GM12875 (cell line): ENCODE measurements around the gene CCDC24.

Experiments used
- H3K4me3 ChIP-seq: one replicate; pipeline ENCODE4 v1.5.1; 2011; ENCODE audit warnings: low read depth, low read length, control low read depth
- TF ChIP-seq, protein P1 (sequence below): IDR thresholded peaks from 2 replicates; pipeline ENCODE4 v1.5.1; 2011; ENCODE audit warnings: low read depth, mild to moderate bottlenecking, control low read depth, inconsistent platforms, low read length, moderate library complexity, borderline replicate concordance; ENCODE audit not compliant: insufficient read depth

The CCDC24 gene

DNA sequence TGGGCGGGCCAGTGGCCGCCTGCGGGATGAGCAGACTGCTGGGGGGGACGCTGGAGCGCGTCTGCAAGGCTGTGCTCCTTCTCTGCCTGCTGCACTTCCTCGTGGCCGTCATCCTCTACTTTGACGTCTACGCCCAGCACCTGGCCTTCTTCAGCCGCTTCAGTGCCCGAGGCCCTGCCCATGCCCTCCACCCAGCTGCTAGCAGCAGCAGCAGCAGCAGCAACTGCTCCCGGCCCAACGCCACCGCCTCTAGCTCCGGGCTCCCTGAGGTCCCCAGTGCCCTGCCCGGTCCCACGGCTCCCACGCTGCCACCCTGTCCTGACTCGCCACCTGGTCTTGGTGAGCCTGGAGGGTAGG lies 10.3 kb upstream of the CCDC24 start:
- TF ChIP-seq, protein P1, sequence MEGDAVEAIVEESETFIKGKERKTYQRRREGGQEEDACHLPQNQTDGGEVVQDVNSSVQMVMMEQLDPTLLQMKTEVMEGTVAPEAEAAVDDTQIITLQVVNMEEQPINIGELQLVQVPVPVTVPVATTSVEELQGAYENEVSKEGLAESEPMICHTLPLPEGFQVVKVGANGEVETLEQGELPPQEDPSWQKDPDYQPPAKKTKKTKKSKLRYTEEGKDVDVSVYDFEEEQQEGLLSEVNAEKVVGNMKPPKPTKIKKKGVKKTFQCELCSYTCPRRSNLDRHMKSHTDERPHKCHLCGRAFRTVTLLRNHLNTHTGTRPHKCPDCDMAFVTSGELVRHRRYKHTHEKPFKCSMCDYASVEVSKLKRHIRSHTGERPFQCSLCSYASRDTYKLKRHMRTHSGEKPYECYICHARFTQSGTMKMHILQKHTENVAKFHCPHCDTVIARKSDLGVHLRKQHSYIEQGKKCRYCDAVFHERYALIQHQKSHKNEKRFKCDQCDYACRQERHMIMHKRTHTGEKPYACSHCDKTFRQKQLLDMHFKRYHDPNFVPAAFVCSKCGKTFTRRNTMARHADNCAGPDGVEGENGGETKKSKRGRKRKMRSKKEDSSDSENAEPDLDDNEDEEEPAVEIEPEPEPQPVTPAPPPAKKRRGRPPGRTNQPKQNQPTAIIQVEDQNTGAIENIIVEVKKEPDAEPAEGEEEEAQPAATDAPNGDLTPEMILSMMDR, result no peak
- no peak overlapping the region for H3K4me3 ChIP-seq

GRCh38 chr1:43981636-43982035 lies 9.8 kb upstream of the CCDC24 start:
- no peak overlapping the region for H3K4me3 ChIP-seq
- TF ChIP-seq, protein P1, result no peak

- TF ChIP-seq, protein P1, result no peak
- no peak overlapping the region for H3K4me3 ChIP-seq
These were observed 9.2 kb upstream of the CCDC24 start for GRCh38 chr1:43982241-43982640.

- TF ChIP-seq, protein P1, result no peak
- no peak overlapping the region for H3K4me3 ChIP-seq
These were observed 8.6 kb upstream of the CCDC24 start for GRCh38 chr1:43982808-43983207.

- no peak overlapping the region for H3K4me3 ChIP-seq
- TF ChIP-seq, protein P1, result no peak
These were observed 8.0 kb upstream of the CCDC24 start for GRCh38 chr1:43983253-43983899.

DNA sequence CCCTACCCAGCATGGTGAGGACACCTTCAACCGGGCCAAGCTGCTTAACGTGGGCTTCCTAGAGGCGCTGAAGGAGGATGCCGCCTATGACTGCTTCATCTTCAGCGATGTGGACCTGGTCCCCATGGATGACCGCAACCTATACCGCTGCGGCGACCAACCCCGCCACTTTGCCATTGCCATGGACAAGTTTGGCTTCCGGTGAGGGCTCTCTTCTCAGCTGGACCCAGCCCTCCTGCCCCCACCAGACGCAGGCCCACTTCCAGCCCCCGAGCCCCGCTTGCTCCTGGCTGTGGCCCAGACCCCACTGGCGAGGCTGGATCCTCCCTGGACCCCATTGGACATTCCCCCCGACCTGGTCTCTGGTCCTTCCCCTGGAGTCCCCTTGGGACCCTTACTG lies 6.5 kb upstream of the CCDC24 start:
- no peak overlapping the region for H3K4me3 ChIP-seq
- TF ChIP-seq, protein P1, result no peak

DNA sequence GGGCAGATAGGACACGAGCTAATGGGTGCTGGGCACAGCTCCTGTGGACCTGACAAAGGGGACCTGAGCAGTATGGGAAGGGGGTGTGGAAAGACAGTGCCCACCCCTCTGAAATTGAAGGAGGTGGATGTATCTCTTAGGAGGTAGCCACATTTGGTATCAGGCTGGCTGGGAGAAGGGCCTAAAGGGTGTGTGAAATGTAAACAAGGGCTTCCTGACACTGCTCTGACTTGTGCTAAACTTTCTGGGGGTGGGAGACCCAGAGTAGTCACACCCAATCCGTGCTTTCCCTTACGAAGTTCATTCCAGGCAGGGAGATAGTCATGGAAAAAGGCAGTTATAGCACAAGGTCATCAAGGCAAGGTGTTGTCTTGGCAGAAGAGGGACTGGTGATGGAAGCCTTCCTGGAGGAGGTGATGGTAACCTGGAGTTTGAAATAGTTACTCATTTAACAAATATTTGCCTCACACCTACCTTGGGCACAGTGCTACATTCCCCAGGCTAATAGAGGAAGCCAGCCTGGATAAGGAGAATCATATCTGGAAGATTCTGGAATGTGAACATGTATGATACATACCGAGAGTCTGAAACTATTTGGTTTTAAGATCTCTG lies 5.3 kb upstream of the CCDC24 start:
- TF ChIP-seq, protein P1, result no peak
- H3K4me3 ChIP-seq, result no peak overlapping the region
